ENCODE data around the gene TSPAN32. TPM values are rescaled to one million over a fixed set of nuclear protein-coding genes. Genes with fewer than 3 reads are reported as not detected.

Gene TSPAN32
- total RNA-seq, 1 donor from 2014 or later, result not detected

DNA sequence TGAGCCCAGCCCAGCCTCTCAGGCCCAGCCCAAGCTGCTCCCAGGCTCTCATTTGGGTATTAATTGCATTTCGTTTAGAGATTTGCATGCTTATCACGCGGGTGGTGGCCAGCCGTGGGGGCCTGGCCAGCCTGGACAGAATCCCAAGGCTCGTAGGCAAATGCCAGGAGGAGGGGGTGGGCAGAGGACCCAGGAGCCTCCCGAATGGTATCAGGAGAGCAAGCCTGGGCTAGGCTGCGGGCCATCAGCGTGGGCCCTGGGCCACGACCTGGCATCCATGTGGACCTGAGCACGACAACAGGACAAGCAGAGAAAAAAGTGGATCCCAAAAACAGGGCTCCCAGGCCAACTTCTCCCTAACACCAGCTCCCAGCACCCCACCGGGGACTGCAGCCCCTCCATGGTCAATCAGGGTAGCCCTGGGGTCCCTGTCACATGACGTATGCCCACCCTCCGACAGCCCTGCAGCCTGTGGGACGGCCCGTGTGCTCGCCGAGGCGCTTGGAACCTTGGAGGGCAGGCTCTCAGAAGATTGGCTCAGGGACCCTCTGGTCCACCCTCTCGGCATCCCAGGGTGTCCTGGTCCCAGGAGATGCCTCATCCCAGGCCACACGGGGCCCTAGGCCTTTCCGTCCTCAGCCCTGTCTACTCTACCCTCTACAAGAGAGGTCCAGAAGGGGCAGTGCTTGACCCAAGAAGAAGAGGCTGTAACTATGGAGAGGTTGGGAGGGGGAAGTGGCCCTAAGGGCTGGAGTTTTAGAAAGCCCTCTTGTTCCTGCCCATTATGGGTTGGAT, 40.2 kb upstream of the TSPAN32 start:
- no peaks in the 10 kb centered on the region for H3K4me1 Mint-ChIP-seq (ENCODE audit: low read depth)
- H3K27ac Mint-ChIP-seq (ENCODE audit: unreplicated experiment), result no peak overlapping the region
- H3K36me3 Mint-ChIP-seq (ENCODE audit: low read depth), result no peaks in the 10 kb centered on the region
- H3K27me3 Mint-ChIP-seq (ENCODE audit: low read depth), result peaks cover 30% of the 10 kb centered on the region
- no peak overlapping the region for H3K4me3 Mint-ChIP-seq (ENCODE audit: unreplicated experiment)
- TF ChIP-seq CTCF (IDR thresholded peaks at IDR 0.05), result no peak
- no peak for DNase-seq (ENCODE audit: low spot score)
- no peaks in the 10 kb centered on the region for H3K9me3 Mint-ChIP-seq (ENCODE audit: low read depth)

- no peak for DNase-seq (ENCODE audit: low spot score)
- H3K27me3 Mint-ChIP-seq (ENCODE audit: low read depth), result peaks cover 27% of the 10 kb centered on the region
- H3K9me3 Mint-ChIP-seq (ENCODE audit: low read depth), result no peaks in the 10 kb centered on the region
- no peak overlapping the region for H3K27ac Mint-ChIP-seq (ENCODE audit: unreplicated experiment)
- TF ChIP-seq CTCF (IDR thresholded peaks at IDR 0.05), result no peak
- no peak overlapping the region for H3K4me3 Mint-ChIP-seq (ENCODE audit: unreplicated experiment)
- no peaks in the 10 kb centered on the region for H3K36me3 Mint-ChIP-seq (ENCODE audit: low read depth)
- H3K4me1 Mint-ChIP-seq (ENCODE audit: low read depth), result no peaks in the 10 kb centered on the region
Observed at GRCh38 chr11:2262301-2263070, 39.3 kb upstream of the TSPAN32 start.

DNA sequence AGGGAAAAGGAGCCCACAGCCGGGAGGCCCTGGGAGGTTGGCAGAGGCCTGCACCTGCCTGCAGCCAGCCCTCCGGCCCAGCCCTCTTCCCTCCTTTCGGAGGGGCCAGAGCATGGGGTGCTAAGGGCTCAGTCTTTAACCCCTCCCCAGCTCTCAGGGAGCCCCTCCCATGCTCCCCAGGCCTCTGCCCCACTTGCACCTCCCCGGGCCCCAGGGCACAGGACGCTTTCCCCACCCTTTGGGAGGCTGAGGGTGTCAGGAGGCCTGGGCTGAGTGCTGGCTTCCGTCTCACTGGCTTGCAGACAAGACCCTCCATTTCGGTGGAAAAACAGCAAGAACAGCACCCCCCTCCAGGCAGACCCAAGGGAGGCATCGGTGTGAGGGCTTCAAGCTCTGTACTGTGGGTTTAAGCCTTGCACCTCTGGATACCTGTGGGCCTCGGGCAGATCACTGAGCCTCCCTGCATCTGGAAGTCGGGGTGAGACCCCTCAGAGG, 38.7 kb upstream of the TSPAN32 start:
- no peak for DNase-seq (ENCODE audit: low spot score)
- H3K27me3 Mint-ChIP-seq (ENCODE audit: low read depth), result peaks cover 32% of the 10 kb centered on the region
- no peaks in the 10 kb centered on the region for H3K4me1 Mint-ChIP-seq (ENCODE audit: low read depth)

GRCh38 chr11:2263724-2264360, 38.0 kb upstream of the TSPAN32 start:
- H3K4me1 Mint-ChIP-seq (ENCODE audit: low read depth), result no peaks in the 10 kb centered on the region
- no peak for TF ChIP-seq CTCF (IDR thresholded peaks at IDR 0.05)
- no peak overlapping the region for H3K27ac Mint-ChIP-seq (ENCODE audit: unreplicated experiment)
- H3K4me3 Mint-ChIP-seq (ENCODE audit: unreplicated experiment), result no peak overlapping the region
- DNase-seq (ENCODE audit: low spot score), result no peak
- no peaks in the 10 kb centered on the region for H3K9me3 Mint-ChIP-seq (ENCODE audit: low read depth)
- no peaks in the 10 kb centered on the region for H3K36me3 Mint-ChIP-seq (ENCODE audit: low read depth)
- peaks cover 34% of the 10 kb centered on the region for H3K27me3 Mint-ChIP-seq (ENCODE audit: low read depth)

More for the DNA sequence above, 38.7 kb upstream of the TSPAN32 start:
- Mint-ChIP-seq H3K9me3 (ENCODE audit: low read depth) (no peaks in the 10 kb centered on the region), H3K4me3 (ENCODE audit: unreplicated experiment) (no peak overlapping the region), H3K36me3 (ENCODE audit: low read depth) (no peaks in the 10 kb centered on the region), H3K27ac (ENCODE audit: unreplicated experiment) (no peak overlapping the region)
- no peak for TF ChIP-seq CTCF (IDR thresholded peaks at IDR 0.05)
